ENCODE measurements around the gene CELF2.

- no peak for TF ChIP-seq CTCF (IDR thresholded peaks at IDR 0.05)
- TF ChIP-seq POLR2A (IDR thresholded peaks at IDR 0.05), result no peak
Observed at GRCh38 chr10:11159543-11160215, 142.0 kb downstream of the CELF2 start.
